DOHH2 (cell line): ENCODE measurements around the gene CAPRIN2.

Experiments used
- H3F3A ChIP-seq: fragments of 200-600 bp; sonication (generic), shearing (Covaris generic); 2 replicates; pipeline ENCODE4 v1.6.0; 2016; ENCODE audit warnings: antibody characterized with exemption, mild to moderate bottlenecking; ENCODE audit not compliant: control insufficient read depth, insufficient read depth
- H3K27ac ChIP-seq: fragments of 200-600 bp; sonication (generic); 2 replicates; pipeline ENCODE4 v1.5.1; 2014; ENCODE audit warnings: low read depth, mild to moderate bottlenecking, low read length, moderate library complexity
- H3K27me3 ChIP-seq: fragments of 200-600 bp; sonication (generic); 2 replicates; pipeline ENCODE4 v1.6.1; 2014; ENCODE audit warnings: mild to moderate bottlenecking, low read length, mixed read lengths; ENCODE audit not compliant: control insufficient read depth
- H3K36me3 ChIP-seq: fragments of 200-600 bp; sonication (generic); 2 replicates; pipeline ENCODE4 v1.6.1; 2014; ENCODE audit warnings: mild to moderate bottlenecking, low read length, moderate library complexity, mixed read lengths; ENCODE audit not compliant: control insufficient read depth
- H3K4me1 ChIP-seq: fragments of 200-600 bp; sonication (generic); 2 replicates; pipeline ENCODE4 v1.6.1; 2014; ENCODE audit warnings: mild to moderate bottlenecking, low read length, mixed read lengths; ENCODE audit not compliant: control insufficient read depth
- H3K4me2 ChIP-seq: fragments of 200-600 bp; sonication (generic); 2 replicates; pipeline ENCODE4 v1.6.0; 2014; ENCODE audit warnings: mild to moderate bottlenecking, low read length, moderate library complexity
- H3K4me3 ChIP-seq: fragments of 200-600 bp; sonication (generic); 2 replicates; pipeline ENCODE4 v1.5.1; 2014; ENCODE audit warnings: mild to moderate bottlenecking, low read length, mixed read lengths
- H3K79me2 ChIP-seq: fragments of 200-600 bp; sonication (generic); 2 replicates; pipeline ENCODE4 v1.6.1; 2014; ENCODE audit warnings: mild to moderate bottlenecking, low read length, mixed read lengths; ENCODE audit not compliant: control insufficient read depth
- H3K9me2 ChIP-seq: fragments of 200-600 bp; sonication (generic); replicated peaks from 2 replicates; pipeline ENCODE4 v1.6.1; 2014; ENCODE audit warnings: mild to moderate bottlenecking, low read length, mixed read lengths; ENCODE audit not compliant: control insufficient read depth
- H3K9me3 ChIP-seq: fragments of 200-600 bp; sonication (generic); 2 replicates; pipeline ENCODE4 v1.6.1; 2014; ENCODE audit warnings: antibody characterized with exemption, low read length, mixed read lengths; ENCODE audit not compliant: control insufficient read depth, insufficient read depth
- H4K20me1 ChIP-seq: fragments of 200-600 bp; sonication (generic); 2 replicates; pipeline ENCODE4 v1.6.0; 2014; ENCODE audit warnings: low read depth, mild to moderate bottlenecking, antibody characterized with exemption, low read length, moderate library complexity; ENCODE audit not compliant: control insufficient read depth, insufficient read depth
- CTCF ChIP-seq: fragments of 200-600 bp; sonication (generic); IDR thresholded peaks from one replicate; pipeline ENCODE4 v1.5.1; 2014; ENCODE audit warnings: antibody characterized with exemption, mild to moderate bottlenecking, low read depth, low read length; ENCODE audit not compliant: poor library complexity, severe bottlenecking
- EZH2phosphoT487 ChIP-seq: fragments of 200-600 bp; sonication (generic); IDR thresholded peaks from 2 replicates; pipeline ENCODE4 v1.6.1; 2017; ENCODE audit warnings: borderline replicate concordance, mild to moderate bottlenecking, antibody characterized with exemption, low read length, moderate library complexity, mixed read lengths

The CAPRIN2 gene

GRCh38 chr12:30788754-30789153 is 34.0 kb upstream of the CAPRIN2 start:
- no peaks in the 10 kb centered on the region for H3K79me2 ChIP-seq
- no peak overlapping the region for H3K27ac ChIP-seq
- no peaks in the 10 kb centered on the region for H3K4me1 ChIP-seq
- no peaks in the 10 kb centered on the region for H3K36me3 ChIP-seq
- TF ChIP-seq CTCF = no peak
- no peak for TF ChIP-seq EZH2phosphoT487
- no peaks in the 10 kb centered on the region for H3K27me3 ChIP-seq
- H3F3A ChIP-seq = no peaks in the 10 kb centered on the region
- H3K9me3 ChIP-seq = no peaks in the 10 kb centered on the region
- no peak overlapping the region for H3K4me3 ChIP-seq
- H3K4me2 ChIP-seq = no peak overlapping the region
- H4K20me1 ChIP-seq = no peaks in the 10 kb centered on the region
- no peaks in the 10 kb centered on the region for H3K9me2 ChIP-seq

- Histone ChIP-seq H3K27ac (no peak overlapping the region), H3K4me3 (no peak overlapping the region), H3K27me3 (no peaks in the 10 kb centered on the region), H3K36me3 (no peaks in the 10 kb centered on the region), H3K4me1 (no peaks in the 10 kb centered on the region), H3K9me2 (no peaks in the 10 kb centered on the region), H3K79me2 (no peaks in the 10 kb centered on the region), H3K4me2 (no peak overlapping the region), H4K20me1 (no peaks in the 10 kb centered on the region), H3F3A (no peaks in the 10 kb centered on the region), H3K9me3 (no peaks in the 10 kb centered on the region)
- TF ChIP-seq EZH2phosphoT487 (no peak), CTCF (no peak)
Measured at GRCh38 chr12:30785630-30786029, 30.9 kb upstream of the CAPRIN2 start.

GRCh38 chr12:30784508-30784907 is 29.8 kb upstream of the CAPRIN2 start:
- Histone ChIP-seq H3K9me2 (no peaks in the 10 kb centered on the region), H3K9me3 (no peaks in the 10 kb centered on the region; the same call in 1 of the 2 replicates), H3F3A (no peaks in the 10 kb centered on the region), H3K36me3 (no peaks in the 10 kb centered on the region), H3K4me2 (no peak overlapping the region), H3K4me1 (no peaks in the 10 kb centered on the region), H4K20me1 (no peaks in the 10 kb centered on the region), H3K27me3 (peaks cover 4% of the 10 kb centered on the region; the same call in 1 of the 2 replicates), H3K4me3 (no peak overlapping the region), H3K27ac (no peak overlapping the region), H3K79me2 (no peaks in the 10 kb centered on the region)
- TF ChIP-seq EZH2phosphoT487 = no peak
- no peak for TF ChIP-seq CTCF
